ENCODE results near the gene SYNJ2.

The SYNJ2 gene

DNA sequence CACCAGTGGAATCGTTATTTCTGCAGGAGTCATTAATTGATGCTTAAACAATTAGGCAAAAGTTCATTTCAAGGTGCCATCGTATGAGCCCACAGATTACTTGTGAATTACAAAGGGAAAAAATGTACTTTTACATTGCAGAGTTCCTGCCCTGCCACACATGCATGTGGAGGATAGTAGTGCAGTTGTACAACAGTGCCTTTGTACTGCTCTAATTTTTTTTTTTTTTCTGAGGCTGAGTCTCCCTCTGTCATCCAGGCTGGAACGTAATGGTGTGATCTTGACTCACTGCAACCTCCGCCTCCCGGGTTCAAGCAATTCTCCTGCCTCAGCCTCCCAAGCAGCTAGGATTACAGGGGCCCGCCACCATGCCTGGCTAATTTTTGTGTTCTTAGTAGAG is 26.0 kb upstream of the SYNJ2 start:
- H3K9me3 ChIP-seq (ENCODE audit: insufficient read depth, low read length, severe bottlenecking) = peaks cover 25% of the 10 kb centered on the region
- DNase-seq = no peak
- ATAC-seq (ENCODE audit: insufficient read depth, low read depth) = no peak
- no peaks in the 10 kb centered on the region for H4K20me1 ChIP-seq (ENCODE audit: insufficient read depth, low read length)
- no peak for TF ChIP-seq CTCF (IDR thresholded peaks at IDR 0.05; ENCODE audit: borderline replicate concordance, extremely low read depth, low read length, poor library complexity, severe bottlenecking)
- TF ChIP-seq EZH2 (IDR thresholded peaks at IDR 0.05; ENCODE audit: borderline replicate concordance, low read depth, low read length, severe bottlenecking) = no peak
- H3K79me2 ChIP-seq (ENCODE audit: insufficient read depth, low read length) = no peaks in the 10 kb centered on the region
- H3K4me2 ChIP-seq (ENCODE audit: insufficient read depth, low read length) = no peak overlapping the region
- H3K4me1 ChIP-seq (ENCODE audit: insufficient read depth, low read length) = no peaks in the 10 kb centered on the region
- no peak overlapping the region for H3K9ac ChIP-seq (ENCODE audit: low read depth, low read length)
- H3K27ac ChIP-seq (ENCODE audit: low read length) = no peak overlapping the region
- H3K4me3 ChIP-seq (ENCODE audit: low read depth in 1 of 2, low read length in 2 of 2) = no peak overlapping the region
- H3K36me3 ChIP-seq (ENCODE audit: insufficient read depth, low read length) = no peaks in the 10 kb centered on the region
- H2AFZ ChIP-seq (ENCODE audit: low read depth, low read length) = no peak overlapping the region
- H3K27me3 ChIP-seq (ENCODE audit: insufficient read depth, low read length, poor library complexity) = no peaks in the 10 kb centered on the region

- DNase-seq = no peak
- Histone ChIP-seq H3K27ac (ENCODE audit: low read length) (no peak overlapping the region), H3K9ac (ENCODE audit: low read depth, low read length) (no peak overlapping the region), H3K9me3 (ENCODE audit: insufficient read depth, low read length, severe bottlenecking) (peaks cover 25% of the 10 kb centered on the region), H3K4me1 (ENCODE audit: insufficient read depth, low read length) (peaks cover 5% of the 10 kb centered on the region), H3K4me3 (ENCODE audit: low read depth in 1 of 2, low read length in 2 of 2) (no peak overlapping the region), H3K4me2 (ENCODE audit: insufficient read depth, low read length) (no peak overlapping the region), H3K36me3 (ENCODE audit: insufficient read depth, low read length) (no peaks in the 10 kb centered on the region), H4K20me1 (ENCODE audit: insufficient read depth, low read length) (no peaks in the 10 kb centered on the region), H2AFZ (ENCODE audit: low read depth, low read length) (no peak overlapping the region), H3K79me2 (ENCODE audit: insufficient read depth, low read length) (no peaks in the 10 kb centered on the region), H3K27me3 (ENCODE audit: insufficient read depth, low read length, poor library complexity) (no peaks in the 10 kb centered on the region)
- no peak for ATAC-seq (ENCODE audit: insufficient read depth, low read depth)
- no peak for TF ChIP-seq EZH2 (IDR thresholded peaks at IDR 0.05; ENCODE audit: borderline replicate concordance, low read depth, low read length, severe bottlenecking)
- TF ChIP-seq CTCF (IDR thresholded peaks at IDR 0.05; ENCODE audit: borderline replicate concordance, extremely low read depth, low read length, poor library complexity, severe bottlenecking) = no peak
Measured at GRCh38 chr6:157956171-157956730, 25.4 kb upstream of the SYNJ2 start.

DNA sequence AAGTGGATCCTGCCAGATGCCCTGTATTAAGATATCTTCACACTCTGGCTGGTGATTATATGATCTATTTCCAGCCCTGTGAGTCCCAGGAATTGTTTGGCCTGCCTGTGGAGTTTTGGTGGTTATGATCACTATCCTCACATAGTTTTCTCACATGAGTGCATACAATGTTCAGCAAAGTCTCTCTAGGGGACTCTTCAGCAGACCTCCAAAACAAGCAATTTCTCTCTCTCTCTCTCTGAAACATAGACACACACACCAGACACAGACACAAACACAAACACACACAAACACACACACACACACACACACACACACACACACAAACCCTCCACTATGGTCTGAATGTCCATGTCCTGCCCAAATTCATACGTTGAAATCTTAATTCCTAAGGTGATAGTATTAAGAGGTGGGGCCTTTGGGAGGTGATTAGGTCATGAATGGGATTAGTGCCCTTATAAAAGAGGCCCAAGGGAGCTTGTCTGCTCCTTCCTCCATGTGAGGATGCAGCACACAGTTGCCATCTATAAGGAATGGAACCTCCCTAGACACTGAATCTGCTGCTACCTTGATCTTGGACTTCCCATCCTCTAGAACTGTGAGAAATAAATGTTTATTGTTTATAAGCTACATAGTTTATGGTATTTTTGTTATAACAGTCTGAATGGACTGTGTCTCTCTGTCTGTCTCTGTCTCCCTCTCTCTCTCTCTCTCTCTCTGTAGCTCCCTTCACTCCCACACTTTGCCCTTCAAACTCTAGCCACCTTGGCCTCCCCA is 22.0 kb upstream of the SYNJ2 start:
- 0 out of 2 replicates have a peak overlapping the region, but pooled peaks have one; percentile 50 for H2AFZ ChIP-seq (ENCODE audit: low read depth, low read length)
- no peaks in the 10 kb centered on the region for H4K20me1 ChIP-seq (ENCODE audit: insufficient read depth, low read length)
- TF ChIP-seq CTCF (IDR thresholded peaks at IDR 0.05; ENCODE audit: borderline replicate concordance, extremely low read depth, low read length, poor library complexity, severe bottlenecking) (no peak), EZH2 (IDR thresholded peaks at IDR 0.05; ENCODE audit: borderline replicate concordance, low read depth, low read length, severe bottlenecking) (no peak)
- no peak for DNase-seq
- no peak overlapping the region for H3K9ac ChIP-seq (ENCODE audit: low read depth, low read length)
- H3K4me1 ChIP-seq (ENCODE audit: insufficient read depth, low read length) = peaks cover 37% of the 10 kb centered on the region
- H3K27me3 ChIP-seq (ENCODE audit: insufficient read depth, low read length, poor library complexity) = no peaks in the 10 kb centered on the region
- no peak overlapping the region for H3K4me2 ChIP-seq (ENCODE audit: insufficient read depth, low read length)
- no peak overlapping the region for H3K27ac ChIP-seq (ENCODE audit: low read length)
- H3K4me3 ChIP-seq (ENCODE audit: low read depth in 1 of 2, low read length in 2 of 2) = no peak overlapping the region
- H3K36me3 ChIP-seq (ENCODE audit: insufficient read depth, low read length) = no peaks in the 10 kb centered on the region
- ATAC-seq (ENCODE audit: insufficient read depth, low read depth) = no peak
- peaks cover 25% of the 10 kb centered on the region for H3K9me3 ChIP-seq (ENCODE audit: insufficient read depth, low read length, severe bottlenecking)
- H3K79me2 ChIP-seq (ENCODE audit: insufficient read depth, low read length) = peaks cover 5% of the 10 kb centered on the region
